Upper lobe of right lung (tissue), 1 donor: ENCODE results near the gene TMEM184A. TPM values are rescaled to one million over a fixed set of nuclear protein-coding genes. Genes with fewer than 3 reads are reported as not detected.

Experiments
- ATAC-seq: fragments of 200-7000 bp; cut with Tn5 transposase; one replicate; pipeline ENCODE4 v1.9.1; 2020; ENCODE audit warnings: mild to moderate bottlenecking, moderate library complexity
- DNase-seq: peaks from one replicate; pipeline ENCODE4 v3.0.0-alpha.2; 2020
- H3K27ac ChIP-seq: fragments of 200-600 bp; one replicate; pipeline ENCODE4 v1.8.0; 2022
- H3K27me3 ChIP-seq: fragments of 200-600 bp; one replicate; pipeline ENCODE4 v1.8.0; 2022; ENCODE audit warnings: mild to moderate bottlenecking
- H3K36me3 ChIP-seq: fragments of 200-600 bp; one replicate; pipeline ENCODE4 v1.8.0; 2022
- H3K4me1 ChIP-seq: fragments of 200-600 bp; one replicate; pipeline ENCODE4 v1.8.0; 2022
- H3K4me3 ChIP-seq: fragments of 200-600 bp; one replicate; pipeline ENCODE4 v1.8.0; 2022; ENCODE audit warnings: mild to moderate bottlenecking
- H3K9me3 ChIP-seq: fragments of 200-600 bp; one replicate; pipeline ENCODE4 v1.8.0; 2022
- CTCF ChIP-seq: fragments of 200-600 bp; IDR thresholded peaks from one replicate; pipeline ENCODE4 v1.8.0; 2022; ENCODE audit warnings: antibody characterized with exemption
- intact Hi-C: fragments of 100-400 bp; cut with DNase I; formaldehyde crosslinking; loops from one replicate; pipeline ENCODE4 v1.11.0; 2022
- total RNA-seq: library from RNA; stranded (reverse); fragmentation: NEBNext Ultra II Directional; extraction: Animal tissue kit (Norgen Biotek cat#: 25700); gene quantifications from one replicate; pipeline ENCODE4 v1.2.1, GENCODE V29; 2021
- donor health status: DM: no; HTN: yes; CAD: no; lungs with severe emphysema.

The TMEM184A gene
- total RNA-seq, 1 donor from 2014 or later, result 4.4 TPM

DNA sequence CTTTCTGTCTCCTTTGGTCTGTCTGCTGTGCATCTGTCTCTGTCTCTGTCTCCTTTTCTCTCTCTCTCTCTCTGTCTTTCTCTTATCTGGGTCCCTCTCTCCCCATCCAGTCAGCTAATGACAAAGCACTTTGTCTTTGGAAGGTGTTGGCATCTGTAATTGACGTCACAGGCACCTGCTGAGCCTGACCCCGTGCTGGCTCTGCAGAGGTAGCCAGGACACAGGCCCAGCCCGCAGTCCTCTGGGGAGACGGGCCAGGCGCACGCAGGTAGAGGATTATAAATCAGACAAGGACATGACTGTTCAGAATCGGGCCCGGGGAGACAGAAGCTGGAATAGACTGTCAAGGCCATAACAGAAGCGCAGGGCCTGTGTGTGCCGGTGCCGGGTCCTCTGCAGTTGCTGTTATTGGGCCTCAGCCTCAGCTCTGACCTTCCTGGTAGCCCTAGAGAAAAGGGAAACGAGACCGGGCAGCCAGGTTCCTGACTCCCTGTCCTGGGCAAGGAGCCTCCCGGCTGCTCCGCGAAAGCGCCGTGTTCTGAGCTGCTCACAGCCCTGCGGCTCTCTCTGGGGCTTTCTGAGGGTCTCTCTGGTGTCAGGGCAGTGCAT is 24.5 kb upstream of the TMEM184A start:
- DNase-seq, result no peak
- TF ChIP-seq CTCF, result no peak
- Histone ChIP-seq H3K36me3 (no peaks in the 10 kb centered on the region), H3K27me3 (no peaks in the 10 kb centered on the region), H3K9me3 (no peaks in the 10 kb centered on the region), H3K4me1 (peaks cover 3% of the 10 kb centered on the region), H3K27ac (no peak overlapping the region), H3K4me3 (no peak overlapping the region)
- intact Hi-C loops, result no loop called here
- no peak for ATAC-seq

GRCh38 chr7:1579481-1580421 is 23.7 kb upstream of the TMEM184A start:
- Histone ChIP-seq H3K4me1 (peaks cover 3% of the 10 kb centered on the region), H3K27me3 (no peaks in the 10 kb centered on the region), H3K36me3 (no peaks in the 10 kb centered on the region), H3K4me3 (no peak overlapping the region), H3K9me3 (no peaks in the 10 kb centered on the region), H3K27ac (no peak overlapping the region)
- ATAC-seq (peak; percentile 96), DNase-seq (peak; percentile 85)
- intact Hi-C loops, result no loop called here
- TF ChIP-seq CTCF, result peak; percentile 81

GRCh38 chr7:1578513-1578912 is 22.5 kb upstream of the TMEM184A start:
- DNase-seq (no peak), ATAC-seq (no peak)
- no peaks in the 10 kb centered on the region for H3K27me3 ChIP-seq
- H3K36me3 ChIP-seq, result no peaks in the 10 kb centered on the region
- intact Hi-C loops, result no loop called here
- no peak for TF ChIP-seq CTCF
- no peak overlapping the region for H3K4me3 ChIP-seq
- no peaks in the 10 kb centered on the region for H3K9me3 ChIP-seq
- peaks cover 3% of the 10 kb centered on the region for H3K4me1 ChIP-seq
- no peak overlapping the region for H3K27ac ChIP-seq

DNA sequence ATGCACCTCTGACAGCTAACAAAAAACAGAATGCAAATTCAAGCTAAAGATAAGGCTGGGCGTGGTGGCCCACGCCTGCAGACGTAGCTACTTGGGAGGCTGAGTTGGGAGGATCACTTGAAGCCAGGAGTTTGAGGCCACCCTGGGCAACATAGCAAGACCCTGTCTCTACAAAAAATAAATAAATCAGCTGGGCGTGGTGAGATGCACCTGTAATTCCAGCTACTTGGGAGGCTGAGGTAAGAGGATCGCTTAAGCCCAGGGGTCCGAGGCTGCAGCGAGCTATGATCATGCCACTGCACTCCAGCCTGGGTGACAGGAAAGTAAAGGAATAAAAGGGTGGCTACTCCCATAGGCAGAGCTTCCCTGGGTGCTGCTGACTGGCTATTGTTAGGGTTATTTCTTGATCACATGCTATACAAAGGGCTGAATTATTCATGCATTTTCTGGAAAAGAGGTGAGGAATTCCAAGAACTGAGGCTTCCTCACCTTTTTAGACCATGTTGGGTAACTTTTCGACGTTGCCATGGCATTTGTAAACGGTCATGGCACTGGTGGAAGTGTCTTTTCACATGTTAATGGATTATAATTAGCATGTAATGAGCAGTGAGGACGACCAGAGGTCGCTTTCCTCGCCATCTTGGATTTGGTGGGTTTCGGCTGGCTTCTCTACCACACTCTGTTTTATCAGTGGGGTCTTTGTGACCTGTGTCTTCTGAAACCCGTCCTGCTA is 20.7 kb upstream of the TMEM184A start:
- ATAC-seq, result no peak
- intact Hi-C loops, result no loop called here

More for the DNA sequence above, 20.7 kb upstream of the TMEM184A start:
- H3K27ac ChIP-seq, result no peak overlapping the region
- peaks cover 6% of the 10 kb centered on the region for H3K4me1 ChIP-seq
- no peaks in the 10 kb centered on the region for H3K27me3 ChIP-seq
- H3K9me3 ChIP-seq, result no peaks in the 10 kb centered on the region
- H3K36me3 ChIP-seq, result no peaks in the 10 kb centered on the region
- TF ChIP-seq CTCF, result no peak
- H3K4me3 ChIP-seq, result no peak overlapping the region
- no peak for DNase-seq
